Sigmoid colon (tissue), 4 donors: ENCODE results near the gene TMED9.

ENCODE experiments used
- CTCF ChIP-seq, 4 experiments: fragments of 450-650 bp in 3 of 4; fragments of 200-600 bp in 1 of 4; IDR thresholded peaks; one replicate each; pipeline ENCODE4 v1.5.1; 2016 to 2019; ENCODE audit warnings: antibody characterized with exemption in 4 of 4, mild to moderate bottlenecking in 3 of 4, moderate library complexity in 2 of 4
- EP300 ChIP-seq, 4 donors: sonication (generic); formaldehyde crosslinking; IDR thresholded peaks; one replicate each; pipeline ENCODE4 v1.6.1; 2017; ENCODE audit warnings: antibody characterized with exemption in 4 of 4
- POLR2A ChIP-seq, 2 donors: fragments of 450-650 bp; IDR thresholded peaks; one replicate each; pipeline ENCODE4 v1.6.1; 2016; ENCODE audit warnings: antibody characterized with exemption in 2 of 2, mild to moderate bottlenecking in 2 of 2, moderate library complexity in 2 of 2
- POLR2AphosphoS5 ChIP-seq, 4 donors: sonication (generic); formaldehyde crosslinking; IDR thresholded peaks; one replicate each; pipeline ENCODE4 v1.6.1; 2017; ENCODE audit warnings: antibody characterized with exemption in 4 of 4

GRCh38 chr5:177565046-177565445 is 27.0 kb upstream of the TMED9 start:
- TF ChIP-seq CTCF (IDR thresholded peaks at IDR 0.05) (no peak), EP300 (IDR thresholded peaks at IDR 0.05) (no peak), POLR2AphosphoS5 (IDR thresholded peaks at IDR 0.05) (no peak), POLR2A (IDR thresholded peaks at IDR 0.05) (no peak)
